Activated naive CD4-positive, alpha-beta T cell treated with anti-CD3 and anti-CD28 coated beads for 36 hours (primary cell): Measurements from ENCODE around the gene FBXW10. TPM values are rescaled to one million over a fixed set of nuclear protein-coding genes. Genes with fewer than 3 reads are reported as not detected.
"Not testable (repeated sequence)": the region's sequence is repeated elsewhere in the genome, so short reads cannot be mapped to it uniquely, and the experiment has no call there.

ENCODE experiments used
- CTCF ChIA-PET: fragments of 350-600 bp; sonication (Branson Sonifier 250); formaldehyde crosslinking; loops from one replicate; lab custom pipeline; 2021; ENCODE audit warnings: antibody characterized with exemption; lab: Charles Lee
- DNase-seq: peaks from one replicate; pipeline ENCODE4 v3.0.0-alpha.2; 2020
- H3K27ac Mint-ChIP-seq: one replicate; pipeline ENCODE4 v1.8.0; 2021; ENCODE audit warnings: mild to moderate bottlenecking, mixed read lengths
- H3K27me3 Mint-ChIP-seq: one replicate; pipeline ENCODE4 v1.8.0; 2021; ENCODE audit warnings: low read depth, mixed read lengths
- H3K36me3 Mint-ChIP-seq: one replicate; pipeline ENCODE4 v1.8.0; 2021; ENCODE audit warnings: low read depth, mixed read lengths
- H3K4me1 Mint-ChIP-seq: one replicate; pipeline ENCODE4 v1.8.0; 2021; ENCODE audit warnings: low read depth, mixed read lengths
- H3K4me3 Mint-ChIP-seq: one replicate; pipeline ENCODE4 v1.8.0; 2021; ENCODE audit warnings: mild to moderate bottlenecking, moderate library complexity, mixed read lengths
- H3K9me3 Mint-ChIP-seq: one replicate; pipeline ENCODE4 v1.8.0; 2021; ENCODE audit warnings: mixed read lengths
- intact Hi-C: fragments of 100-400 bp; cut with micrococcal nuclease; formaldehyde crosslinking; loops from one replicate; pipeline ENCODE4 v1.15.1; 2023
- total RNA-seq, 2 experiments: library from RNA; stranded (reverse); gene quantifications; one replicate each; pipeline ENCODE4 v1.2.3, GENCODE V29; 2021

FBXW10 gene
- total RNA-seq, 2 experiments from 2014 or later: 0.10 TPM; not detected in 1

DNA sequence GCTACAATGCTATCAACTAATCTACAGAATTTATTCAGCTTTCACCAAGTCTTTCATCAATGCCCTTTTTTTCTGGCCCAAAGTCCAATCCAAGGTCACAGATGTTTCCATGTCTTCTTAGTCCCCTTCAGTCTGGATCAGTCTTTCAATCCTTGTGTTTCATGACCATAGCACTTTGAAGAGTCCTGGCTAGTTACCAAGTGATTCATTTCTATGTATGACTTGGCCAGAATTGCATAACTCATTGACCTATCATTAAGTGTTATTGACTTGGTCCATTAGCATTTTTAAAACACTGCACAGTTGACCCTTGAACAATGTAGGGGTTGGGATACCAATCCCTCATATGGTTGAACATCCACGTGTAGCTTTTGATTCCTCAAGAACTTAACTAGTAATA, 11.4 kb upstream of the FBXW10 start:
- intact Hi-C loops, H3K27me3 Mint-ChIP-seq, H3K4me1 Mint-ChIP-seq, H3K4me3 Mint-ChIP-seq, H3K27ac Mint-ChIP-seq, H3K36me3 Mint-ChIP-seq, DNase-seq, H3K9me3 Mint-ChIP-seq, CTCF ChIA-PET: not testable (repeated sequence)

DNA sequence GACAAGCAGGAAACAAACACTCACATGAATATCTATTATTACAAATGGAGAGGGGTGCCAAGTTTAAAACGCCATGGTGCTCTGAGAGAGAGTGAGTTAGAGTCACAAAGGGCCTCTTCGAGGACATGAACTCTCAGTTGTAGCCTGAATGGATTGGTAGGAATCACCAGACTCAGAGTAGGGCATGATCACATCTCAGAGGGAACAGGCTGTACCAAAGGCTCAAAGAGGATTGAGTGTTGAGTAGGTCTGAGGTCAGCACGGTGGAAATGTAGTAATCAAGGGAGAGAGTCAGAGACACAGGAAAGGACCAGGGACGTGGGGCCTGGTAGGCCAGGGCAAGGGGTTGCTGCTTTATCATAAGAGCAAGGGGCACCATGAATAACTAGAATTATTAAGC, 10.5 kb upstream of the FBXW10 start:
- H3K9me3 Mint-ChIP-seq, H3K27me3 Mint-ChIP-seq, DNase-seq, H3K36me3 Mint-ChIP-seq, H3K27ac Mint-ChIP-seq, CTCF ChIA-PET, H3K4me1 Mint-ChIP-seq, intact Hi-C loops, H3K4me3 Mint-ChIP-seq: not testable (repeated sequence)

DNA sequence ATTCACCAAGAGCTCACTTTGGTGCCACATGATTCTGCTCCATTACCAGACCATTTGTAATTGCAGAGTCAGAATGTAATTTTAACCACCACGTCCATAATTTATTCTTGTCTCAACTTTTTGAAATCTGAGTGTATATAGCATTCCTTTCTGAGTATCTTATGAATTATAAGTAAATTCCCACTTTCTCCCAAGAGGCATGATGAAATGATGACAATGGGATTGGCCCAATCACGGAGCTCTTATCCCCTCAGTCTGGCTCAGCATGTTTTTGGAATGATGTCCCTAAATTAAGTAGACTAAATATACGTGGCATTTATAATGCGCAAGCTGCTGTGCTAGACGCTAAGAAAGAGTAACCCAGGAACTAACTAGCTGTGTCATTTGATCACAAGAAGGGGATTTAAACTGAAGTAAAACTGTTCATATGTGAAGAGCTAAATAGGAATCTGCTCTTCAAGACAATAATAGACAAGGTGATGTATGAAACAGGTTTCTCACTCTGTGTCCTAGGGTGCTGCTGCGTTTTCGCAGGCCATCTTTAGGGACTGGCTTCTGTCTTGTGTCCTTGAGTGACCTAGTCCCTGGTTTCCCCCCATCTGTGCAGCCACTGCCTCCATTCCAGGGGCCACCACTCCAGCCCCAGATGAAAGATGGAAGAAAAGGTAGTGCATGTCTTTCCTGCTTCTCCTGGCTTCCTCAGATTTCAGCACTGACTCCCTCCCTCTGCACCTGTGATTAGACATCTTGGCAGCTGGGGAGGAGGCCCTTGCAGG, 4.0 kb upstream of the FBXW10 start:
- H3K27ac Mint-ChIP-seq, intact Hi-C loops, H3K4me3 Mint-ChIP-seq: not testable (repeated sequence)

DNA sequence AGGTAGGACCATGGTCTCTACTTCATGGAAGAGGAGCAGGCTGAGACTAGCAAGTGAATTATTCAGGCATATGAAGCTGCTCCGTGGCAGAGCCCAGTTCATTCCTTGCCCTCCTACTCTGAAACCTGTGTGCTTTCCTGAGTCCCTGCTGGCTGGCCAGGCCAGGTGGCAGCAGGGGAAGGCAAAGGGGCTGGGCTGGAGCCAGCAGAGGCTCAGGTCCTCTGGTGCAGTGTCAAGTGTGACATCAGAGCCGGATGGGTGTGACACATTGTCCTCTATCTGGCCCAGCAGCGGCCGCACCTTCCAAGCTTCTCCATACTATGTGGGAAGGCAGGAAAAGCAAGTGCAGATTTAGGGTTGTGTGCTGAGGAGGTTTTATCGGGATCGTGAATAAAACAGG, 2.6 kb upstream of the FBXW10 start:
- intact Hi-C loops, H3K4me3 Mint-ChIP-seq, H3K4me1 Mint-ChIP-seq, CTCF ChIA-PET, H3K27me3 Mint-ChIP-seq, H3K36me3 Mint-ChIP-seq, H3K9me3 Mint-ChIP-seq, H3K27ac Mint-ChIP-seq, DNase-seq: not testable (repeated sequence)

More for the DNA sequence above, 4.0 kb upstream of the FBXW10 start:
- H3K9me3 Mint-ChIP-seq, CTCF ChIA-PET, DNase-seq, H3K4me1 Mint-ChIP-seq, H3K27me3 Mint-ChIP-seq, H3K36me3 Mint-ChIP-seq: not testable (repeated sequence)

DNA sequence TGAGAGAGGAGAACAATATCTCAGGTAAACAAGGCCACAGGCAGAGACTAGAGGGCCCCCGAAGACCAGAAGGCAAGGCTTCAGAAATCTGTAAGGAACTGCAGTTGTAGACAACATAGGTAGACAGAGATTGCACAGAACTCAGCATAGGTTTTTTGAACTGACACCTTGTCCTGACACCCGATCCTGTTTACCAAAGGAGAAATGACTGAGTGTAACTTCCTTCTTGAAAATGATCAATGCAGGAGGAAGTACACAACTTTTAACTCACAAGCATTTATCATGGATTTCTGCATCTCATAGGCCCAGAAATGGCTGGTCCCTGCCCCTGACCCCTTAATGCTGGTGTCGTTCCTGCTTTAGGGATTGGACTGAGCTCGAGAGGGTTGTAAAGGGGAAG, 872 bp downstream of the FBXW10 start:
- H3K27ac Mint-ChIP-seq, H3K36me3 Mint-ChIP-seq, H3K4me1 Mint-ChIP-seq, H3K4me3 Mint-ChIP-seq, intact Hi-C loops, DNase-seq, H3K27me3 Mint-ChIP-seq, H3K9me3 Mint-ChIP-seq: not testable (repeated sequence)
- CTCF ChIA-PET: interaction anchor here (0.6 kb wide), 1 partner anchor 1561 kb away, joined by 4 read pairs; no protein-coding TSS in a partner anchor

DNA sequence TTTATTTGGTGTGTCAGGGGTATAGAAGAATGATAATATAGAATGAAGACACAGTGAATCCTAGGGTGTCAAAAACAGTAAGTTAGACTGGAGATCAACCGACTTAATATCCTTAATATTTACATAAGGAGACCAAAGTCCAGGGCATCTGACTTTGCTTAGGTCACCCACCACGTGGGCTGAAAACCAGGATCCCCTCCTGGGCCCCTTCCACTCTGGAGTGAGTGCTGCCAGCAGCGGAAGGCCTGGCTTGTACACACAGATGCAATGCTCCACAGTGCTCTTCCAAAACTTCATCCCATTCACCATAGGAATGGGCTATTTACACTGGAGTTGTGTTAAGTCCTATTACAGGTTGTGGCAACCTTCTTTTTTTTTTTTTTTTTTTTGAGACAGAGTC, 2.7 kb downstream of the FBXW10 start:
- H3K4me1 Mint-ChIP-seq, DNase-seq, H3K36me3 Mint-ChIP-seq, H3K9me3 Mint-ChIP-seq, CTCF ChIA-PET, H3K27me3 Mint-ChIP-seq, intact Hi-C loops, H3K4me3 Mint-ChIP-seq, H3K27ac Mint-ChIP-seq: not testable (repeated sequence)

DNA sequence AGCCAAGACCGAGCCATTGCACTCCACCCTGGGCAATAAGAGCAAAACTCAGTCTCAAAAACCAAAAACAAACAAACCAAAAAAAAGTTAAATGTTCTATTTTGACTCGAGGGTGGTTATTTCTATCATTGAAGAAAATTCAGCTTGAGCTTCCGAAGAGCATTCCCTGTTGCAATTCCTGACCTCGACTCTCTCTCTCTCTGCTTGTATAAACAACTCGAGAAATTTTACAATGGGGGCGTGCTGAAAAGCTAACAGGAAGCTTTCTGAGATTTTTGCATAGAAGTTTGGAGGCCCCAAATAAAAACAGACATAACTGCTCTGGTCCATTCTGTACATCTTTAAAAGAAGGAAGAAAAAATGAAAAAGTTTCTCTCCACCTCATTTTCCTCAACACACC, 3.6 kb downstream of the FBXW10 start:
- H3K4me1 Mint-ChIP-seq, H3K27ac Mint-ChIP-seq, DNase-seq, CTCF ChIA-PET, H3K36me3 Mint-ChIP-seq, H3K27me3 Mint-ChIP-seq, H3K4me3 Mint-ChIP-seq, intact Hi-C loops, H3K9me3 Mint-ChIP-seq: not testable (repeated sequence)

DNA sequence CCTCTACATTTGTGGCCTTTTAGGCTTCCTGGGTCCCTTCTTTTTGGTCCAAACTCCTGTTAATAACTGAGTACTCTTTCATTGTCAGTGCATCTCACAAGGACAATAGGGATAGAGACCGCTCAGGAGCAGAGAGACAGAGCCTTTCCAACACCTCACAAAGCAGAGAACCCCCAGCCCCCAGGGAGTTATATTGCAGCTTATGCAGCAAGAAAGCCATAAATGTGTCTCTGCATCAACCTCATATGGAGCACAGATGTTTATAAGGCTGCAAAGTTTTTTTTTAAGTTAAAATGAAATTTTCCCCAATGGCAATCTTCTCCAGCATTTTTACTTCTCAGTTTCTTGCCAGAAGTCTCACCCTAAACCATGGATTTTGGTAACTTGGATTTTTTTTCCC, 6.4 kb downstream of the FBXW10 start:
- DNase-seq, H3K4me3 Mint-ChIP-seq, H3K27me3 Mint-ChIP-seq, H3K4me1 Mint-ChIP-seq, H3K36me3 Mint-ChIP-seq, CTCF ChIA-PET, intact Hi-C loops, H3K27ac Mint-ChIP-seq, H3K9me3 Mint-ChIP-seq: not testable (repeated sequence)

DNA sequence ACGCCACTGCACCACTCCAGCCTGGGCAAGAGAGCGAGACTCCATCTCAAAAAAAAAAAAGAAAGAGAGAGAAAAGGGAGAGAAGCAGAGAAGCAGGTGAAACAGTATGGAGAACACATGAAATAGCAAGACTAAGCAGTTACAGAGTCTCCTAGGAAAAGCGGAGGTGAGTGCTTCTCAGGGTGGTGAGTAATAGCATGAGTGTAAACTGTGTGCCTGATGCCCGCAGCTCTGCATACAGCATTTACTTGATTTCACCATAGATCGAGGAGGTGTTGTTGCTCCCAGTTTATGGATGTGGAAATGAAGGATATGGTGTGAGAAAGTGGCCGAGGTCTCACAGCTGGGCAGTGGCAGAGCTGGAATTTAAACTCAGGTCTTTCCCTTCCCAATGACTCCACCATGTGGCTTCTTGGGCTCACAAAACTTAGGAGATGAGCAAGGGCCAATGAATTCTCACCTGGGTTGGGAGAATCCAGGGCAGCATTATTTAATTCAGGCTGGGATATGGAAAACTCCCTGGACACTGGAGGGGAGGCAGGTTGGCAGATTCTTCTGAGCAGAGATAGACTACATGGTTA, 10.1 kb downstream of the FBXW10 start:
- H3K9me3 Mint-ChIP-seq, intact Hi-C loops, DNase-seq, CTCF ChIA-PET, H3K27me3 Mint-ChIP-seq, H3K36me3 Mint-ChIP-seq, H3K4me1 Mint-ChIP-seq, H3K27ac Mint-ChIP-seq, H3K4me3 Mint-ChIP-seq: not testable (repeated sequence)

DNA sequence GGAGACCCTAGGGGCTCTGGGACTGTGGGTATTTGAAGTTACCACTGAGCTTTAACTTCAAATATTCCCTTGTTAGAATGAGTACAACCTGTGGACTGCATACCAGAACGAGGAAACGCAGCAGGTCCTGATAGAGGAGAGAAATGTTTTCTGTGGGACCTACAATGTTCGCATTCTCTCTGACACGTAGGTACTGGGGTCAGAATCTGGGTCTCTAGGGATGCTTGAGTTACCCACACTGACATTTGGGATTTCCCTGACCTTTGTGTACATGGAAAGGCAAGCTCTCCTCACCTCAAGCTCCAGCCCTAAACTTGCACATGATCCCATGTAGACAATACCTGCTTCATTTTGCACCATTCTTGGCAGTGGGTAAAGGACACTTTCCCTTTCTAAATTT, 12.1 kb downstream of the FBXW10 start:
- H3K9me3 Mint-ChIP-seq, DNase-seq, H3K27ac Mint-ChIP-seq, H3K27me3 Mint-ChIP-seq, H3K36me3 Mint-ChIP-seq, H3K4me3 Mint-ChIP-seq, H3K4me1 Mint-ChIP-seq, CTCF ChIA-PET, intact Hi-C loops: not testable (repeated sequence)

DNA sequence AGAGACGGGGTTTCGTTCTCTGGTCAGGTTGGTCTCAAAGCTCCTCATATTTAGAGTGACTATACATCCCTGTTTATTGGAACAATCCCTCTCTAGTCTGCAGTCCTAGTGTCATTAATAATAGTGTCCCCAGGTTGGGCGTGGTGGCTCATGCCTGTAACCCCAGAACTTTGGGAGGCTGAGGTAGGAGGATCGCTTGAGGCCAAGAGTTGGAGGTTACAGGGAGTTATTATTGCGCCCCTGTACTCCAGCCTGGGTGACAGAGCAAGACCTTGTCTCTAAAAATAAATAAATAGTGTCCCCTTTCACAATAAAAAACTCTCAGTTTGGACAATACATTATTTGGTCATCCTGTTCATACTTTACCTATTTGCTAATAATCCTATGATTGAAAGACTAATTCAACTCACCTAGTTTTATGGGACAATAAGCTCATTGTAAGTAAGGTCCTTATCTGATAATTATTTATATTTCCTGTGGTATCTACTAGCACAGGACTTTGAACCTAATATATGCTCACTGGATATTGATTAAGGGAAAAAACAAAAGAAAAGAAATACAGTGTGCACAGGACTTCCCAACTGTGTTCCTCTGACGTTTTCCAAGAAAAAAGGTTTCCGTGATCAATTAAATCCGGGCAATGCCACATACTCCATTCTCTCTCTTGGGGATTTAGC, 13.7 kb downstream of the FBXW10 start:
- H3K27me3 Mint-ChIP-seq, H3K9me3 Mint-ChIP-seq, CTCF ChIA-PET, H3K27ac Mint-ChIP-seq, intact Hi-C loops, H3K4me1 Mint-ChIP-seq, H3K36me3 Mint-ChIP-seq, H3K4me3 Mint-ChIP-seq, DNase-seq: not testable (repeated sequence)

DNA sequence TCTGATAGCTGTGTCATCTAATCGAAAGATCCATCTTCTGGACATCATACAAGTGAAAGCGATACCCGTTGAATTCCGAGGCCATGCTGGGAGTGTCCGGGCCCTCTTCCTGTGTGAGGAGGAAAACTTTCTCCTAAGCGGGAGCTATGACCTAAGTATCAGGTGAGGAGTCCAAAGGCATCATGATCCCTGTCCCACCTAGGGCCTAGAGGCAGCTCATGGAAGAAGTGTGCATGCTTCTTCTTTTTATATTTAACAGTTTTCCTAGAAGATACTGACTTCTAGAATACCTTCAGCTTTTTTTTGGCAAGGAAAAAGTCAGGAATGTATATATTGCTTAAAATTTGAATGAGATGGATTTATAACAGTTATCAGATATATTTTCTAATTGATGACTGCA, 14.5 kb downstream of the FBXW10 start:
- H3K27me3 Mint-ChIP-seq, DNase-seq, H3K36me3 Mint-ChIP-seq, H3K9me3 Mint-ChIP-seq, H3K27ac Mint-ChIP-seq, H3K4me3 Mint-ChIP-seq, intact Hi-C loops, CTCF ChIA-PET, H3K4me1 Mint-ChIP-seq: not testable (repeated sequence)

DNA sequence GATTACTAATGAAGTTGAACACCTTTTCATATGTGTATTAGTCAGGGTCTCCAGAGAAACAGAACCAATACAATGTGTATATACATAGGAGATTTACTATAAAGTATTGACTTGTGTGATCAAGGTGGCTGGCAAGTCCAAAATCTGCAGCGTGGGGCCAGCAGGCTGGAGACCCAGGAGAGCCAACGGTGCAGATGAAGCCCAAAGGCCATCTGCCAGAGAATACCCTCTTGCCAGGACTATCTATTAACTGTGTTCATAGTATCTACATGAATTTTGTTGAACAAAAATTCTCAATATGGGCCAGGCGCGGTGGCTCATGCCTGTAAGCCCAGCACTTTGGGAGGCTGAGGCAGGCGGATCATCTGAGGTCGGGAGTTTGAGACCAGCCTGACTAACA, 16.4 kb downstream of the FBXW10 start:
- H3K27me3 Mint-ChIP-seq, CTCF ChIA-PET, H3K36me3 Mint-ChIP-seq, intact Hi-C loops, H3K4me1 Mint-ChIP-seq, H3K4me3 Mint-ChIP-seq, H3K9me3 Mint-ChIP-seq, H3K27ac Mint-ChIP-seq, DNase-seq: not testable (repeated sequence)
